Karpas-422 (cell line): ENCODE data around the gene CACNA1C. TPM values are rescaled to one million over a fixed set of nuclear protein-coding genes. Genes with fewer than 3 reads are reported as not detected.

Experiments
- DNase-seq: peaks from one replicate; pipeline ENCODE4 v3.0.0-alpha.2; 2015
- H2AFZ ChIP-seq: fragments of 200-600 bp; sonication (generic); 2 replicates; pipeline ENCODE4 v1.6.1; 2014; ENCODE audit warnings: antibody characterized with exemption, low read length, mixed read lengths
- H3K27ac ChIP-seq: fragments of 200-600 bp; sonication (generic); 2 replicates; pipeline ENCODE4 v1.5.1; 2014; ENCODE audit warnings: mild to moderate bottlenecking, low read length, moderate library complexity
- H3K27me3 ChIP-seq: fragments of 200-600 bp; sonication (generic); 2 replicates; pipeline ENCODE4 v1.6.1; 2014; ENCODE audit warnings: low read length, mixed read lengths
- H3K36me3 ChIP-seq: fragments of 200-600 bp; sonication (generic); 2 replicates; pipeline ENCODE4 v1.6.1; 2014; ENCODE audit warnings: low read length, mixed read lengths; ENCODE audit not compliant: insufficient read depth
- H3K4me1 ChIP-seq: fragments of 200-600 bp; sonication (generic); 2 replicates; pipeline ENCODE4 v1.6.1; 2014; ENCODE audit warnings: mild to moderate bottlenecking, low read length, mixed read lengths
- H3K4me2 ChIP-seq: fragments of 200-600 bp; sonication (generic); 2 replicates; pipeline ENCODE4 v1.6.1; 2014; ENCODE audit warnings: low read length, low read depth, mild to moderate bottlenecking; ENCODE audit not compliant: poor library complexity, severe bottlenecking
- H3K4me3 ChIP-seq: fragments of 200-600 bp; sonication (generic); 2 replicates; pipeline ENCODE4 v1.5.1; 2014; ENCODE audit warnings: mild to moderate bottlenecking, antibody characterized with exemption, low read length, mixed read lengths
- H3K79me2 ChIP-seq: fragments of 200-600 bp; sonication (generic); 2 replicates; pipeline ENCODE4 v1.6.1; 2014; ENCODE audit warnings: mild to moderate bottlenecking, low read length, mixed read lengths
- H3K9ac ChIP-seq: fragments of 200-600 bp; sonication (generic); 2 replicates; pipeline ENCODE4 v1.6.0; 2014; ENCODE audit warnings: low read length
- H3K9me2 ChIP-seq: fragments of 200-600 bp; sonication (generic), shearing (Covaris generic); replicated peaks from 2 replicates; pipeline ENCODE4 v1.6.0; 2014; ENCODE audit warnings: mild to moderate bottlenecking, low read length, moderate library complexity; ENCODE audit not compliant: insufficient read depth
- H3K9me3 ChIP-seq: fragments of 300-700, 200-600 bp; sonication (generic); 2 replicates; pipeline ENCODE4 v1.6.1; 2014; ENCODE audit warnings: low read length, mixed read lengths
- H4K20me1 ChIP-seq: fragments of 200-600 bp; sonication (generic); 2 replicates; pipeline ENCODE4 v1.6.1; 2014; ENCODE audit warnings: mild to moderate bottlenecking, antibody characterized with exemption, low read length, low read depth; ENCODE audit not compliant: insufficient read depth
- total RNA-seq: library from RNA; depleted of rRNA; stranded (reverse); fragments of >200 nt; shearing (Covaris generic); gene quantifications from 2 replicates; pipeline ENCODE4 v1.2.3, GENCODE V29; 2014; ENCODE audit warnings: low replicate concordance

CACNA1C gene
- total RNA-seq, 1 experiment from 2014 or later = 0.11 TPM

DNA sequence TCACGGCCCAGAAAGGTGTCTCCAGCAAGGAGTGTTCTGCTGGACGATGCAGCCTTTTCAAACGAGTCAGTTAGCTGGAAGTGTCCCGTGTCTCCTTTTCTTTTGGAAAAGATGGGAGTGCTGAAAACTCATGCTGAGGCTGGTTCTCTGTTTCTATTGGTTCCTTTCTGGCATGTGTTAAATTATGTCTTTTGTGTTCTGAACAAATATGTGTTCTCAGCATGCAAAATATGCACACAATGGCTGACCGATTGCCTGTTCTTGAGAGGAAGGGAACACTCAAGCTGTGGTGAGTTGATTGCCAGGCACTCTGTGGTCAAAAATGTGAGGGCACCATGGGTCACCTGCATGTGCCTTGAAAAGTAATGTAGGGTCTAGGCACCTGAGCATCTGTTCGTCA, 181.3 kb downstream of the CACNA1C start:
- Histone ChIP-seq H3K36me3 (no peaks in the 10 kb centered on the region), H3K27ac (no peak overlapping the region), H4K20me1 (no peaks in the 10 kb centered on the region), H3K9ac (no peak overlapping the region), H3K27me3 (no peaks in the 10 kb centered on the region), H3K4me3 (no peak overlapping the region), H3K4me1 (no peaks in the 10 kb centered on the region), H3K9me3 (no peaks in the 10 kb centered on the region), H3K4me2 (no peak overlapping the region), H3K9me2 (no peaks in the 10 kb centered on the region), H2AFZ (no peak overlapping the region), H3K79me2 (no peaks in the 10 kb centered on the region)
- no peak for DNase-seq

DNA sequence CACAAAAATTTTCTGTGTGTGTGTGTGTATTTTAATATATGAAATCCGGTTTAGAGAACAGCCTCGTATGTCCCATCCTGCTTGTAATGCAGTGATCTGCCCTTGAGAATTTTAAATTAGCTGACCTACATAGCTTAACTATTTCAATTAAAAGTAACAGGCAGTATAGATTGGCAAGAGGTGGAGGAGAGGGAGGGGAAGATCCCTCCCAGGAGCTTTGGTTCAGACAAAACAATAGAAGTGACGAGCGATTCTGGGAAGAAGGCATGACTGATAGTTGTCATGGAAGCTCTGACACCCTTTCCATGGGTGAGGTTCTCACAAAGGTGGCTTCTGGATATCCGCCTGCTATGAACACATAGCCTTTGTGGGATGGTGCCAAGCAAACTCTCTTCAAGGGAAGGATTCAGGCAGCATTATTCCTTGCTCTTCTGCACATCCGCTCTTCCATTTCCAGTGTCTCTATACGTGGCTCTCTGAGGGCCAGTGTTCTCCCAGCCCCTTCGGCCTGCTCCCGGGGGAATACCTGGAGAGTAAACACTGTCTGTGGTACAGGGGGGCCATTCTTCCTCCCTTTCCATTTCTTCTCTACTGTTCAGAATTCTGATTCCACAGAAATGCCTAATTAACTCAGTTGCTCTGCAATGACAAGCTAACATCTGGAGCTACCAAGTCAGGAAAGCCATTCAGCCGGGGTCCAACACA, 182.0 kb downstream of the CACNA1C start:
- Histone ChIP-seq H3K9ac (no peak overlapping the region), H3K9me3 (no peaks in the 10 kb centered on the region), H3K9me2 (no peaks in the 10 kb centered on the region), H3K4me1 (no peaks in the 10 kb centered on the region), H4K20me1 (no peaks in the 10 kb centered on the region), H3K79me2 (no peaks in the 10 kb centered on the region), H3K4me2 (no peak overlapping the region), H3K36me3 (no peaks in the 10 kb centered on the region), H3K27ac (no peak overlapping the region), H3K4me3 (no peak overlapping the region), H2AFZ (no peak overlapping the region), H3K27me3 (no peaks in the 10 kb centered on the region)
- DNase-seq = no peak

DNA sequence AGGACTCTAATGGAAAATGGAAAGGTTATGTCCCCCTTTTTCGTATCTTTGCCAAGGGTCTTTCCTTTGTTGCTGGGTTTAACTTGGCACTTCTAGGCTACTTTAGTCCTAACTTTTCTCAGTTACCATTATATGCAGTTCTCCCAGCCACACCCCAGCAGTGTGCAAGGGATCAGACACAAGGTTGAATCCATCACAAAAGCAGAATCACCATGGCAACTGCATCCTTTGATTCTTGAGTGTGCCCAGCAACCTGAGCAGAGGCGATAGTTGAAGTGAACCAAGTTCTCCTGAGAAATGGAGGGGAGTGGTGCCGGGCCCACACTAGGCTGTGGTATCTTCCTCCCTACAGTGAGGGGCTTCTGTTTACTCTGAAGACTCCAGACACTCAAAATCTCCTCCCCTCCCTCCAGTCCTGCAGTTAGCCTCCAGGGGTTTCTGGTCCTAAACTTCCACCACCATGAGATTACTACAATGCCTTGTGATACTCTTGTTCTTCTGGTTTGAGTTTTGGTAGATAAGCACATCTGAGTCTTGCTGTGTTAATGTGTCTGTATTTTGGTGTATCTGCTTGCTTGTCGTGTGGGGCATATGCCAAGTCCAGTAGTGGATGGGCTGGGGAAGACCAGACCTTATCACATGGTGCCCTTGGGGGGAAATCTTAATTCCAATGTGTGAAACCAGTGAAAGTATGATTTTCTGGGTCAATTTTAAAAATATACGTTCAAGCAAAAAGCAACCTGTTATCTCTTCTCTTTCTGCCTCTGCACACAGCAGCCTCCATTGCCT, 183.9 kb downstream of the CACNA1C start:
- Histone ChIP-seq H3K4me1 (no peaks in the 10 kb centered on the region), H3K4me2 (no peak overlapping the region), H2AFZ (no peak overlapping the region), H3K79me2 (no peaks in the 10 kb centered on the region), H3K27ac (no peak overlapping the region), H4K20me1 (no peaks in the 10 kb centered on the region), H3K9ac (no peak overlapping the region), H3K9me3 (no peaks in the 10 kb centered on the region), H3K36me3 (no peaks in the 10 kb centered on the region), H3K9me2 (no peaks in the 10 kb centered on the region), H3K4me3 (no peak overlapping the region), H3K27me3 (no peaks in the 10 kb centered on the region)
- no peak for DNase-seq

DNA sequence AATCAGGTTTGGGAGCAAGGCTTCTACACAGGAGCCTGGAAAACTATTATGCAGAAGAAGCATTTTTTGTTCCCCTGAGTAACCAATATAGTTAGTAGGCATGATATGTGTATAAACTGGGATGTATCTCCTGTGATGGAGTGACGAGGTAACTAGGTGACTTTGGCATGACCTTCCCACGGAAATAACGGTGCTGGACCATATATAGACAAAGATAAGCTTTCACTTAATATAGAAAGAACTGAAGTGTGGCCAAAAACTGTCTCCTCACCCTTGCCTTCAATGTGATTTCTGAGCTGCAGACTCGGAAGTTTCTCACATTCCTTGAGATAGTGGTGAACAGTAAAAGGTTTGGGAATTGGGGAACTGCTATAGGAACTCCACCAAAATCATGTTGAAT, 185.3 kb downstream of the CACNA1C start:
- no peak for DNase-seq
- Histone ChIP-seq H3K4me3 (no peak overlapping the region), H3K36me3 (no peaks in the 10 kb centered on the region), H3K4me2 (no peak overlapping the region), H3K79me2 (no peaks in the 10 kb centered on the region), H2AFZ (no peak overlapping the region), H4K20me1 (no peaks in the 10 kb centered on the region), H3K27me3 (no peaks in the 10 kb centered on the region), H3K9me2 (no peaks in the 10 kb centered on the region), H3K4me1 (no peaks in the 10 kb centered on the region), H3K27ac (no peak overlapping the region), H3K9me3 (no peaks in the 10 kb centered on the region), H3K9ac (no peak overlapping the region)

DNA sequence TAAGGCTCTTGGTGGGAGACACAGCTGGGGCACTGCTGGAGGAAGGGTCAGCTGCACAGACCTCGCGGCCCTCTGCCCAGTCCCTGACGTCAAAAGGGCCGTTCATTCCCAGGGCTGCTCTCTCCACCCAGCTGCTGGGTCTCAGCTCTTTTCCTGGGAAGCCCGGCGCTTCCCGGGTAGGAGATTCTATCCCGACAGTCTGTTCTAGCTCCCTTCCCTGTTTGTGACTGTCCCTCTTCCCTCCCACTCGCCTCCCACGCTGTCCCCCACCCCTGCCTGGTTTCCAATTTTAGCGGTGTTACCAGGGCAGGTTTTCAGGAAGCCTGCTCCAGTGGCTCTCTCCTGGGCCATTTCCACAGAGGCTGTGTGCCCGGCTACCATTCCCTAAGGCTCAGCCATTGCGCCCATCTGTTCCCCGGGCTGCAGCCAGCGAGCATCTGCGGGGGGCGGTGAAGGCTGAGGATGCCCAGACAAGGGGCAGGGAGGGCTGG, 186.6 kb downstream of the CACNA1C start:
- Histone ChIP-seq H3K27ac (no peak overlapping the region), H3K36me3 (no peaks in the 10 kb centered on the region), H3K4me2 (no peak overlapping the region), H3K27me3 (no peaks in the 10 kb centered on the region), H3K4me1 (no peaks in the 10 kb centered on the region), H3K9me2 (no peaks in the 10 kb centered on the region), H3K9ac (no peak overlapping the region), H3K4me3 (no peak overlapping the region), H2AFZ (no peak overlapping the region), H4K20me1 (no peaks in the 10 kb centered on the region), H3K79me2 (no peaks in the 10 kb centered on the region), H3K9me3 (no peaks in the 10 kb centered on the region)
- DNase-seq = no peak

DNA sequence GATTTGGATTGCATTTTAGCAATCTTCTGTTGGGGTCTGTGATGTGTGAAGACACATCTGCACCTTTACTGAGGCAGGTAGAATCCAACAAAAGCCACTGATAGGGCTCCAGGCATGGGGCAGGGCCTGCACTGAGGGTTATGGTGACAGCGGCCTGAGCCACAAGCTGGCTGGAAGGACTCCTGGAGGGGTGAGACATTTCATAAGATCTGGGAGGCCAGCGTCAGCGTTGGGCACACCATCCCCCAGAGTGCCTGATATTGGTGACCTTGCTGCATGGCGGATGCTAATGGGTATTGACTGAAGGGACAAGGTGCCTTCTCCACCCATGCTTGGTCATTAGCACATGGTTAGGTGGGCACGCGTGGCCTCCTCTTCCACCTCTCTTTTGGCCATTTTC, 187.6 kb downstream of the CACNA1C start:
- no peaks in the 10 kb centered on the region for H3K27me3 ChIP-seq
- H3K9ac ChIP-seq = no peak overlapping the region
- H3K27ac ChIP-seq = no peak overlapping the region
- H3K9me3 ChIP-seq = no peaks in the 10 kb centered on the region
- no peak overlapping the region for H3K4me3 ChIP-seq
- no peaks in the 10 kb centered on the region for H3K36me3 ChIP-seq
- H3K4me2 ChIP-seq = no peak overlapping the region
- no peaks in the 10 kb centered on the region for H3K4me1 ChIP-seq
- H3K79me2 ChIP-seq = no peaks in the 10 kb centered on the region
- H4K20me1 ChIP-seq = no peaks in the 10 kb centered on the region
- DNase-seq = no peak
- H3K9me2 ChIP-seq = no peaks in the 10 kb centered on the region
- no peak overlapping the region for H2AFZ ChIP-seq

DNA sequence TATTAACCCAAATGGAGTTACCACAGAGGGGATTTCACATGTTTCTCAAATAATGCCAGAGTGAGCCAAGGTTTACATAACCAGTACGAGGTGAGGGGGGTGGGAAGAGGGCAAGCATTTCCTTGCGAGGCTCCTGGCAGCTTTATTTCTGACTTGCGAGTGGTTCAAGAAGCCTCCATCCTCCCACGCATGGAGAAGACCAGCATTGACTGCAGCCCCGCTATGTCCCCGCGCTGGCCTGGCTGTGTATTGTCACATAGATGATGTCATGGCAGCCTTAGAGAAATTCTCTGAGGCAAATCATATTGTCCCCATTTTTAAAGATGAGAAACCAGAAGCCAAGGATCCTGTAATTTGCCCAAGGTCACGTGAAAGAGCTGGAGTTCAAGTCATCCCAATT, 188.2 kb downstream of the CACNA1C start:
- Histone ChIP-seq H3K9ac (no peak overlapping the region), H4K20me1 (no peaks in the 10 kb centered on the region), H3K36me3 (no peaks in the 10 kb centered on the region), H2AFZ (no peak overlapping the region), H3K27ac (no peak overlapping the region), H3K4me1 (no peaks in the 10 kb centered on the region), H3K79me2 (no peaks in the 10 kb centered on the region), H3K27me3 (no peaks in the 10 kb centered on the region), H3K9me2 (no peaks in the 10 kb centered on the region), H3K9me3 (no peaks in the 10 kb centered on the region), H3K4me2 (no peak overlapping the region), H3K4me3 (no peak overlapping the region)
- DNase-seq = no peak

DNA sequence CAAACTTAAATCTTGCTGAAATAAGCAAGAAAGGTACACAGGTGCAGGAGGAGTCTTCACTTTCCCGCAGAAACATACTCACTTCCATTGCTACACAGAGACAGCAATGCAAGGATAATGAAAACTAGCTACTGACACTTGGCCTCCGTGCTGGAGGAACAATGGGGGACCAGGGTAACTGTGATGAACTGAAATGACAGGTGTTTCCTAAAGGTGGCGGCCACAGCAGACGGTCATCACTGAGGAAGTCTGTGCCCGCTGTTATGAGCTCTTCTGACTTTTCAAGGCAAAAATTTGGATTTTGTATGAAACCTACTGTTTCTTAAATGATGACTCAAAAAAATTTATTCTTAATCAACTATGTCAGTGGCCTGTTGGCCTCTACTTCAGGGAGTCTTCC, 189.4 kb downstream of the CACNA1C start:
- H4K20me1 ChIP-seq = no peaks in the 10 kb centered on the region
- H3K9me2 ChIP-seq = no peaks in the 10 kb centered on the region
- H3K4me3 ChIP-seq = no peak overlapping the region
- no peak overlapping the region for H3K9ac ChIP-seq
- no peak overlapping the region for H2AFZ ChIP-seq
- H3K36me3 ChIP-seq = no peaks in the 10 kb centered on the region
- H3K9me3 ChIP-seq = no peaks in the 10 kb centered on the region
- no peak overlapping the region for H3K4me2 ChIP-seq
- H3K4me1 ChIP-seq = no peaks in the 10 kb centered on the region
- no peak for DNase-seq
- no peaks in the 10 kb centered on the region for H3K27me3 ChIP-seq
- H3K79me2 ChIP-seq = no peaks in the 10 kb centered on the region
- H3K27ac ChIP-seq = no peak overlapping the region
